Fibroblast of skin of right quadriceps (primary cell): ENCODE data around the gene ANKRD11.
"Not testable (repeated sequence)": the region's sequence is repeated elsewhere in the genome, so short reads cannot be mapped to it uniquely, and the experiment has no call there.

Experiments
- DNase-seq: peaks from one replicate; pipeline ENCODE4 v3.0.0-alpha.2; 2013

Gene ANKRD11

GRCh38 chr16:89478576-89479221 lies 11.7 kb downstream of the ANKRD11 start:
- peak; percentile 51 for DNase-seq

GRCh38 chr16:89476811-89477261 lies 13.5 kb downstream of the ANKRD11 start:
- DNase-seq: no peak

- DNase-seq: no peak
These were observed 14.0 kb downstream of the ANKRD11 start for GRCh38 chr16:89476379-89476778.

GRCh38 chr16:89475144-89475543 lies 15.2 kb downstream of the ANKRD11 start:
- no peak for DNase-seq

GRCh38 chr16:89473791-89474414 lies 16.5 kb downstream of the ANKRD11 start:
- DNase-seq: peak; percentile 34

GRCh38 chr16:89473136-89473712 lies 17.1 kb downstream of the ANKRD11 start:
- no peak for DNase-seq

GRCh38 chr16:89472711-89473075 lies 17.7 kb downstream of the ANKRD11 start:
- no peak for DNase-seq

- DNase-seq: no peak
These were observed 23.0 kb downstream of the ANKRD11 start for GRCh38 chr16:89467382-89467781.

GRCh38 chr16:89466920-89467319 lies 23.4 kb downstream of the ANKRD11 start:
- DNase-seq: no peak

GRCh38 chr16:89463312-89463711 lies 27.0 kb downstream of the ANKRD11 start:
- DNase-seq: not testable (repeated sequence)

GRCh38 chr16:89462639-89463038 lies 27.7 kb downstream of the ANKRD11 start:
- not testable (repeated sequence) for DNase-seq

- not testable (repeated sequence) for DNase-seq
These were observed 28.5 kb downstream of the ANKRD11 start for GRCh38 chr16:89461890-89462289.

GRCh38 chr16:89460556-89460955 lies 29.8 kb downstream of the ANKRD11 start:
- no peak for DNase-seq

- DNase-seq: no peak
These were observed 31.4 kb downstream of the ANKRD11 start for GRCh38 chr16:89458967-89459366.

GRCh38 chr16:89458551-89458950 lies 31.8 kb downstream of the ANKRD11 start:
- DNase-seq: no peak

- no peak for DNase-seq
These were observed 33.9 kb downstream of the ANKRD11 start for GRCh38 chr16:89456419-89456959.

- no peak for DNase-seq
These were observed 34.7 kb downstream of the ANKRD11 start for GRCh38 chr16:89455692-89456091.

GRCh38 chr16:89455178-89455577 lies 35.2 kb downstream of the ANKRD11 start:
- DNase-seq: no peak

- not testable (repeated sequence) for DNase-seq
These were observed 35.8 kb downstream of the ANKRD11 start for GRCh38 chr16:89454378-89455125.

GRCh38 chr16:89453501-89454321 lies 36.6 kb downstream of the ANKRD11 start:
- DNase-seq: no peak

GRCh38 chr16:89452925-89453324 lies 37.4 kb downstream of the ANKRD11 start:
- DNase-seq: no peak

- DNase-seq: no peak
These were observed 38.1 kb downstream of the ANKRD11 start for GRCh38 chr16:89452241-89452640.
